Body of pancreas (tissue), 4 donors: ENCODE measurements around the gene IL31RA. TPM values are rescaled to one million over a fixed set of nuclear protein-coding genes. Genes with fewer than 3 reads are reported as not detected.

Experiments used
- ATAC-seq: fragments of 150-250 bp; one replicate; pipeline ENCODE4 v1.9.1; 2016
- DNase-seq, 4 donors: peaks; one replicate each; pipeline ENCODE4 v3.0.0-alpha.2; 2019
- H3K27ac ChIP-seq, 4 donors: fragments of 200-600 bp; sonication (generic); 1 replicate in 3 of 4; 2 replicates in 1 of 4; pipeline versions ENCODE4 v1.5.1 to v1.6.1; 2016 to 2019; ENCODE audit warnings: mild to moderate bottlenecking in 1 of 4, mixed read lengths in 1 of 4, moderate library complexity in 1 of 4
- H3K27me3 ChIP-seq, 2 donors: fragments of 200-600 bp; sonication (generic); one replicate each; pipeline ENCODE4 v1.6.0; 2016; ENCODE audit warnings: mild to moderate bottlenecking in 1 of 2
- H3K36me3 ChIP-seq, 2 donors: fragments of 200-600 bp; sonication (generic); replicated peaks in 1 of 2; 2 replicates each; pipeline ENCODE4 v1.5.1; 2016; ENCODE audit warnings: low read depth in 2 of 2; ENCODE audit not compliant: insufficient read depth in 1 of 2
- H3K4me1 ChIP-seq: fragments of 200-600 bp; sonication (generic); one replicate; pipeline ENCODE4 v1.6.0; 2016
- H3K4me3 ChIP-seq, 2 donors: fragments of 200-600 bp; sonication (generic); 1 replicate in 1 of 2; 2 replicates in 1 of 2; pipeline ENCODE4 v1.5.1; 2016 to 2019
- H3K9me3 ChIP-seq, 3 donors: fragments of 200-600 bp; sonication (generic); 1 replicate in 2 of 3; 2 replicates in 1 of 3; pipeline ENCODE4 v1.5.1; 2016
- POLR2A ChIP-seq, 3 donors: fragments of 450-650 bp; IDR thresholded peaks; one replicate each; pipeline ENCODE4 v1.6.1; 2016; ENCODE audit warnings: antibody characterized with exemption in 3 of 3, mild to moderate bottlenecking in 2 of 3
- WGBS, 2 donors: methylation state at CpG; one replicate each; pipeline ENCODE4 v1.1.5; 2017; 5-methylcytosine and 5-hydroxymethylcytosine counted together
- intact Hi-C: fragments of 100-400 bp; cut with DNase I; formaldehyde crosslinking; loops from one replicate; pipeline ENCODE4 v1.15.1; 2023
- total RNA-seq, 2 donors: library from RNA; depleted of rRNA; stranded (reverse); fragments of >200 nt; gene quantifications; one replicate each; pipeline ENCODE4 v1.1.0, GENCODE V29; 2016
- TF ChIP-seq, protein P1 (sequence below), 7 experiments: fragments of 450-650 bp in 4 of 7; fragments of 200-600 bp in 3 of 7; sonication (generic) in 3 of 7; IDR thresholded peaks; one replicate each; pipeline ENCODE4 v1.5.1; 2016 to 2019; ENCODE audit warnings: antibody characterized with exemption in 7 of 7

The IL31RA gene
- total RNA-seq, 2 donors from 2014 or later = not detected

- Histone ChIP-seq H3K4me3 (no peak overlapping the region), H3K27ac (no peak overlapping the region), H3K9me3 (no peaks in the 10 kb centered on the region), H3K36me3 (no peaks in the 10 kb centered on the region), H3K27me3 (no peaks in the 10 kb centered on the region), H3K4me1 (no peaks in the 10 kb centered on the region)
- TF ChIP-seq, protein P1, sequence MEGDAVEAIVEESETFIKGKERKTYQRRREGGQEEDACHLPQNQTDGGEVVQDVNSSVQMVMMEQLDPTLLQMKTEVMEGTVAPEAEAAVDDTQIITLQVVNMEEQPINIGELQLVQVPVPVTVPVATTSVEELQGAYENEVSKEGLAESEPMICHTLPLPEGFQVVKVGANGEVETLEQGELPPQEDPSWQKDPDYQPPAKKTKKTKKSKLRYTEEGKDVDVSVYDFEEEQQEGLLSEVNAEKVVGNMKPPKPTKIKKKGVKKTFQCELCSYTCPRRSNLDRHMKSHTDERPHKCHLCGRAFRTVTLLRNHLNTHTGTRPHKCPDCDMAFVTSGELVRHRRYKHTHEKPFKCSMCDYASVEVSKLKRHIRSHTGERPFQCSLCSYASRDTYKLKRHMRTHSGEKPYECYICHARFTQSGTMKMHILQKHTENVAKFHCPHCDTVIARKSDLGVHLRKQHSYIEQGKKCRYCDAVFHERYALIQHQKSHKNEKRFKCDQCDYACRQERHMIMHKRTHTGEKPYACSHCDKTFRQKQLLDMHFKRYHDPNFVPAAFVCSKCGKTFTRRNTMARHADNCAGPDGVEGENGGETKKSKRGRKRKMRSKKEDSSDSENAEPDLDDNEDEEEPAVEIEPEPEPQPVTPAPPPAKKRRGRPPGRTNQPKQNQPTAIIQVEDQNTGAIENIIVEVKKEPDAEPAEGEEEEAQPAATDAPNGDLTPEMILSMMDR (IDR thresholded peaks at IDR 0.05) = no peak
- TF ChIP-seq POLR2A (IDR thresholded peaks at IDR 0.05) = no peak
- ATAC-seq (no peak), DNase-seq (no peak)
- intact Hi-C loops = no loop called here
- 91 to 95% methylated on average over 3 to 5 of the region's 5 CpGs for WGBS, 2 donors
Measured at GRCh38 chr5:55917402-55918086, 66.4 kb downstream of the IL31RA start.

- H3K27ac ChIP-seq = no peak overlapping the region
- H3K36me3 ChIP-seq = no peaks in the 10 kb centered on the region
- TF ChIP-seq, protein P1 (IDR thresholded peaks at IDR 0.05) = no peak
- no peak for TF ChIP-seq POLR2A (IDR thresholded peaks at IDR 0.05)
- no peak for DNase-seq
- no peak overlapping the region for H3K4me3 ChIP-seq
- no peaks in the 10 kb centered on the region for H3K27me3 ChIP-seq
- no peak for ATAC-seq
- 87% methylated on average over 15 to 17 of the region's 17 CpGs for WGBS, 2 donors
- H3K9me3 ChIP-seq = no peaks in the 10 kb centered on the region
- no peaks in the 10 kb centered on the region for H3K4me1 ChIP-seq
- intact Hi-C loops = no loop called here
Measured at GRCh38 chr5:55918087-55919035, 67.2 kb downstream of the IL31RA start.

- Histone ChIP-seq H3K27me3 (no peaks in the 10 kb centered on the region), H3K27ac (no peak overlapping the region), H3K4me3 (no peak overlapping the region), H3K36me3 (no peaks in the 10 kb centered on the region), H3K9me3 (no peaks in the 10 kb centered on the region), H3K4me1 (no peaks in the 10 kb centered on the region)
- TF ChIP-seq POLR2A (IDR thresholded peaks at IDR 0.05) = no peak
- TF ChIP-seq, protein P1 (IDR thresholded peaks at IDR 0.05) = no peak
- DNase-seq = no peak
- 85 to 96% methylated on average over 3 of the region's 3 CpGs for WGBS, 2 donors
- no peak for ATAC-seq
- intact Hi-C loops = no loop called here
Measured at GRCh38 chr5:55919625-55920024, 68.5 kb downstream of the IL31RA start.

- H3K4me3 ChIP-seq = no peak overlapping the region
- WGBS, 2 donors = 53 to 70% methylated on average over 5 of the region's 5 CpGs
- TF ChIP-seq POLR2A (IDR thresholded peaks at IDR 0.05) = no peak
- TF ChIP-seq, protein P1 (IDR thresholded peaks at IDR 0.05) = peak in 2 of 7 experiments; percentile 9
- H3K27ac ChIP-seq = no peak overlapping the region
- no peak for DNase-seq
- no peak for ATAC-seq
- no peaks in the 10 kb centered on the region for H3K27me3 ChIP-seq
- H3K9me3 ChIP-seq = no peaks in the 10 kb centered on the region
- no peaks in the 10 kb centered on the region for H3K4me1 ChIP-seq
- H3K36me3 ChIP-seq = no peaks in the 10 kb centered on the region
- intact Hi-C loops = no loop called here
Measured at GRCh38 chr5:55920784-55921183, 69.6 kb downstream of the IL31RA start.
